Inferior parietal cortex (tissue), 1 donor: ENCODE measurements around the gene MIA.
"Not testable (repeated sequence)": the region's sequence is repeated elsewhere in the genome, so short reads cannot be mapped to it uniquely, and the experiment has no call there.

Source experiments
- DNase-seq: peaks from one replicate; pipeline ENCODE4 v3.0.0-alpha.2; 2016; ENCODE audit errors: extremely low spot score

Gene MIA

GRCh38 chr19:40750874-40751537 is 24.3 kb upstream of the MIA start, which contains the start of gene SNRPA:
Gene SNRPA (plus strand): TSS chr19:40751203. CDS start chr19:40751409, 206 bp downstream.
- peak; percentile 99 for DNase-seq

GRCh38 chr19:40752257-40752781 is 23.0 kb upstream of the MIA start:
- no peak for DNase-seq

GRCh38 chr19:40754611-40755247 is 20.6 kb upstream of the MIA start:
- no peak for DNase-seq

- no peak for DNase-seq
Measured at GRCh38 chr19:40755248-40755624, 20.1 kb upstream of the MIA start.

- no peak for DNase-seq
Measured at GRCh38 chr19:40755791-40756190, 19.5 kb upstream of the MIA start.

DNA sequence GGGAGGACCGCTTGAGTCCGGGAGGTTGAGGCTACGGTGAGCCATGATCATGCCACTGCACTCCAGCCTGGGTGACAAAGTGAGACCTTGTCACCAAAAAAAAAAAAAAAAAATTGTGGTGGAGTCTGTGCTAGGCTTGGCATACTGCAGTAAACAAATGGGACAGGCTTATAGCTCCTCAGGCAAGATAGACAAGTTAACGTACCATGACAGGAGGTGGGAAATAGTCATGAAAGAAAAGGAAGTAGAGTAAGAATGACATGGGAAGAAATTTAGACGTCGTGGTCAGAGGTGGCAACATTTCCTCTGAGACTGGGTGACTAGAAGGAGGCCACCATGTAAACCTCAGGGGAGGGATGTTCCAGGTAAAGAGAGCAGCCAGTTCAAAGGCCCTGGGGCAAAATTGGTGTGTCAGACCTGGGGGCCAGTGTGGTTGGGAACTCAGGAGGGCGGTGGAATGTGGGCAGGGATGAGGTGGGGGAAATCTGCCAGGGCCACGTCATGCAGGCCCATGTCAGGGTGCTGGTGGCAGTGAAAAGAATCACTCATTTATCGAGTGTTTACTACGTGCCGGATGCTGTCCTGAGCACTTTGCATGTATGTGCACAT is 18.7 kb upstream of the MIA start:
- no peak for DNase-seq

- no peak for DNase-seq
Measured at GRCh38 chr19:40758491-40758890, 16.8 kb upstream of the MIA start.

DNA sequence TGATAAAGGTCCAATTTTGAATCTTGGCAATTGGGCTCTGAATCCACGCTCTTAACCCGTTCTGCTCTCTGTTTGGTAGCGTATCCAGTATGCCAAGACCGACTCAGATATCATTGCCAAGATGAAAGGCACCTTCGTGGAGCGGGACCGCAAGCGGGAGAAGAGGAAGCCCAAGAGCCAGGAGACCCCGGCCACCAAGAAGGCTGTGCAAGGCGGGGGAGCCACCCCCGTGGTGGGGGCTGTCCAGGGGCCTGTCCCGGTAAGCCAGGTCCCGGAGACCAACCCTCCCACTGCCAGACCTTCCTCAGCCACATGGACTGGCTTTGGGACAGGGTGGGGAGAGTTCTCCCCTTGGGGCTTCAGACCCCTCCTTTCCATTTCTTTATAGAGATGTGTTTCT is 16.0 kb upstream of the MIA start:
- no peak for DNase-seq

- DNase-seq: no peak
Measured at GRCh38 chr19:40762754-40763470, 12.4 kb upstream of the MIA start.

GRCh38 chr19:40763526-40763925 is 11.8 kb upstream of the MIA start:
- no peak for DNase-seq

GRCh38 chr19:40763963-40764362 is 11.4 kb upstream of the MIA start:
- no peak for DNase-seq

GRCh38 chr19:40766385-40766784 is 8.9 kb upstream of the MIA start:
- DNase-seq: not testable (repeated sequence)

GRCh38 chr19:40768869-40769268 is 6.5 kb upstream of the MIA start:
- no peak for DNase-seq

DNA sequence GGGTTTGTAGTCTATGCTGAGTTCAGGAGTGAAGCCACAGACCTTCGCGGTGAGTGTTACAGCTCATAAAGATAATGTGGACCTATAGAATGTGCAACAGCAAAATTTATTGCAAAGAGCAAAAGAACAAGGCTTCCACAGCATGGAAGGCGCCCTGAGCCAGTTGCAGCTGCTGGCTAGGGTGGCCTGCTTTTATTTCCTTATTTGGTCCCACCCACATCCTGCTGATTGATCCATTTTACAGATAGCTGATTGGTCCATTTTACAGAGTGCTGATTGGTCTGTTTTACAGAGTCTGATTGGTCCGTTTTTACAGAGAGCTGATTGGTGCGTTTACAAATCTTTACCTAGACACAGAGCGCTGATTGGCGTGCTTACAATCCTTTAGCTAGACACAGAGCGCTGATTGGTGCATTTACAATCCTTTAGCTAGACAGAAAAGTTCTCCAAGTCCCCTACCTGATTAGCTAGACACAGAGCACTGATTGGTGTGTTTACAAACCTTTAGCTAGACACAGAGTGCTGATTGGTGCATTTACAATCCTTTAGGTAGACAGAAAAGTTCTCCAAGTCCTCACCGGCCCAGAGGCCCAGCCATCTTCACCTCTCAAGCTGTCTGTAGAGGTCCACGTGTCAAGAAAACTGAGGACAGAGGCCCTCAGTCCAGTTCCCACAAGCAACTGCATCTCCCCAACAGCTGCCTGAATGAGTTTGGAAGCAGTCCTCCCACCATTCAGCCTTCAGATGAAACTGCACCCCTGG is 4.0 kb upstream of the MIA start:
- DNase-seq: not testable (repeated sequence)

GRCh38 chr19:40775632-40776022 is 306 bp downstream of the MIA start:
- DNase-seq: no peak

DNA sequence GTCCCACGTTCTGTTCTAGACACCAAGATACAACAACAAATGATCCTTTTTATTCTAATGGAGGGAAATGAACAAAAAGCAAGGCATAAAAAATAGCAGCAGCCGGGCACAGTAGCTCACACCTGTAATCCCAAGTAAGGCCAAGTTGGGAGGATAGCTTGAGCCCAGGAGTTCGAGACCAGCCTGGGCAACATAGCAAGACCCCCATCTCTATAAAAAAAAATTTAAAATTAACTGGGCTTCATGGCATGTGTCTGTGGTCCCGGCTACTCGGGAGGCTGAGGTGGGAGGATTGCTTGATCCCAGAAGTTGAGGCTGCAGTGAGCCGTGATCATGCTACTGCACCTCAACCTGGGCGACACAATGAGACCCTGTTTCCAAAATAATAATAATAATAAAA is 1.0 kb downstream of the MIA start:
- no peak for DNase-seq

- peak; percentile 96 for DNase-seq
Measured at GRCh38 chr19:40776932-40777644, 1.8 kb downstream of the MIA start.

DNA sequence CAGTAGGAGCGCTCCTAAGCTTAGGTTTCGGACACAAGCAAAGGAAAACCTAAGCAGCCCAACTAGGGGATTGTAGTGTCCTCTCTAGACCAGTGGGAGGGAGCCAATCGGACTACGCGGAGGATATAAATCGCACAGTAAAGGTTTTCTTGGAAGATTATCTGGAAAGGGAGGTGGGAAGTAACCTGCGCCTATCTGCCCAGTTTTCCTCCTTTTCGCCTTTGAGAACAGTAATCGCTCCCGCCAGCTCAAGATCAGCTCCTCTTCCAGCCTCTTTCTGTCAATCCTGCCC is 2.3 kb downstream of the MIA start:
- no peak for DNase-seq

GRCh38 chr19:40777937-40778705 is 2.8 kb downstream of the MIA start, which contains the start of gene RAB4B:
Gene RAB4B (plus strand): TSS chr19:40778247. CDS start chr19:40778376, 129 bp downstream.
- DNase-seq: peak; percentile 99

GRCh38 chr19:40778706-40779284 is 3.5 kb downstream of the MIA start:
- no peak for DNase-seq
